HepG2 (cell line): ENCODE results near the gene HTR1D. TPM values are rescaled to one million over a fixed set of nuclear protein-coding genes. Genes with fewer than 3 reads are reported as not detected.

ENCODE experiments used
- ATAC-seq: fragments of 200-7000 bp; cut with Tn5 transposase; 3 replicates; pipeline ENCODE4 v1.9.1; 2020; ENCODE audit warnings: mild to moderate bottlenecking, moderate library complexity
- BruUV-seq: library from RNA; stranded (reverse); fragments of 400-500 nt; replicated peaks from 2 replicates; lab custom pipeline; 2021; lab: Mats Ljungman, UMichigan
- CTCF ChIA-PET: fragments of 300-600 bp; formaldehyde crosslinking; extraction: SDS; loops from one replicate; lab custom pipeline; 2021; ENCODE audit warnings: low total read pairs, inconsistent platforms, low intra/inter-chr PET ratio; lab: Yijun Ruan, JAX
- POLR2A ChIA-PET: fragments of 350-600 bp; sonication (Branson Sonifier 250); formaldehyde crosslinking; loops from one replicate; lab custom pipeline; 2020; ENCODE audit warnings: antibody characterized with exemption, inconsistent platforms; lab: Yijun Ruan, JAX
- DNase-seq: peaks from one replicate; pipeline ENCODE4 v3.0.0-alpha.2; 2015; ENCODE audit warnings: low spot score
- FAIRE-seq: peaks from 3 replicates; lab custom pipeline; 2011; peaks lifted over from hg19 to GRCh38; lab: Jason Lieb, UNC
- H2AFZ ChIP-seq: one replicate; pipeline ENCODE4 v1.6.1; 2011; ENCODE audit warnings: low read length, inconsistent platforms
- H3K27ac ChIP-seq: fragments of 300-600 bp; 3 replicates; pipeline ENCODE4 v1.8.0; 2011; ENCODE audit warnings: mixed run types, mild to moderate bottlenecking, mixed read lengths, low read length, inconsistent platforms; ENCODE audit not compliant: insufficient read depth; ENCODE audit errors: extremely low read length
- H3K27me3 ChIP-seq, 2 experiments: fragments of 200-600 bp in 1 of 2; 2 replicates in 1 of 2; 3 replicates in 1 of 2; pipeline versions ENCODE4 v1.6.0 to v1.8.0; 2011; ENCODE audit warnings: low read length in 2 of 2, mild to moderate bottlenecking in 2 of 2, moderate library complexity in 2 of 2, inconsistent platforms in 1 of 2; ENCODE audit not compliant: insufficient read depth in 2 of 2, control insufficient read depth in 1 of 2
- H3K36me3 ChIP-seq, 2 experiments: fragments of 200-600 bp in 1 of 2; replicated peaks in 1 of 2; 2 replicates in 1 of 2; 3 replicates in 1 of 2; pipeline versions ENCODE4 v1.5.1 to v1.8.0; 2011; ENCODE audit warnings: low read length in 2 of 2, inconsistent platforms in 1 of 2; ENCODE audit not compliant: insufficient read depth in 2 of 2, control insufficient read depth in 1 of 2
- H3K4me1 ChIP-seq: 2 replicates; pipeline ENCODE4 v1.5.1; 2012; ENCODE audit warnings: low read length, inconsistent platforms; ENCODE audit not compliant: insufficient read depth
- H3K4me2 ChIP-seq: 2 replicates; pipeline ENCODE4 v1.6.0; 2011; ENCODE audit warnings: low read depth, low read length, inconsistent platforms
- H3K4me3 ChIP-seq, 3 experiments: fragments of 200-600 bp in 1 of 3; sonication (generic), shearing (Covaris generic) in 1 of 3; replicated peaks in 1 of 3; 2 replicates each; pipeline ENCODE4 v1.5.1; 2011 to 2016; ENCODE audit warnings: low read length in 3 of 3, inconsistent platforms in 2 of 3, low read depth in 2 of 3, mild to moderate bottlenecking in 2 of 3, control low read depth in 1 of 3, mixed read lengths in 1 of 3; ENCODE audit not compliant: insufficient read depth in 1 of 3
- H3K79me2 ChIP-seq: one replicate; pipeline ENCODE4 v1.6.1; 2011; ENCODE audit warnings: low read length, inconsistent platforms; ENCODE audit not compliant: insufficient read depth
- H3K9ac ChIP-seq: 2 replicates; pipeline ENCODE4 v1.6.0; 2011; ENCODE audit warnings: mild to moderate bottlenecking, low read depth, low read length, inconsistent platforms; ENCODE audit not compliant: insufficient read depth
- H3K9me3 ChIP-seq: 2 replicates; pipeline ENCODE4 v1.5.1; 2012; ENCODE audit warnings: mild to moderate bottlenecking, low read length
- H4K20me1 ChIP-seq: 2 replicates; pipeline ENCODE4 v1.6.0; 2011; ENCODE audit warnings: inconsistent platforms, mild to moderate bottlenecking, low read length, moderate library complexity; ENCODE audit not compliant: insufficient read depth
- AHDC1 ChIP-seq: sonication (generic); formaldehyde crosslinking; IDR thresholded peaks from 2 replicates; pipeline ENCODE4 v1.5.1; 2020; ENCODE audit warnings: mild to moderate bottlenecking, missing genetic modification reagents, borderline replicate concordance
- CBX2 ChIP-seq, 2 experiments: fragments of 200-600 bp in 1 of 2; sonication (generic); formaldehyde crosslinking in 1 of 2; IDR thresholded peaks; 2 replicates each; pipeline versions ENCODE4 v1.7.0 to v1.8.1; 2018 to 2022; ENCODE audit warnings: low read depth in 2 of 2, low read length in 1 of 2, mild to moderate bottlenecking in 1 of 2, missing genetic modification reagents in 1 of 2
- EZH2 ChIP-seq: conservative IDR thresholded peaks from 2 replicates; pipeline ENCODE4 v1.6.1; 2012; ENCODE audit warnings: mild to moderate bottlenecking, low read depth, low read length, moderate library complexity
- MTF1 ChIP-seq: sonication (generic); formaldehyde crosslinking; IDR thresholded peaks from 2 replicates; pipeline ENCODE4 v1.5.0; 2020; ENCODE audit warnings: missing genetic modification reagents
- NR2F2 ChIP-seq: IDR thresholded peaks from 2 replicates; pipeline ENCODE4 v1.6.1; 2012; ENCODE audit warnings: low read depth, inconsistent platforms, borderline replicate concordance
- TMF1 ChIP-seq: sonication (generic); formaldehyde crosslinking; IDR thresholded peaks from 2 replicates; pipeline ENCODE4 v1.8.1; 2022; ENCODE audit warnings: low read depth, missing genetic modification reagents
- ZEB1 ChIP-seq: IDR thresholded peaks from 2 replicates; pipeline ENCODE4 v1.6.1; 2012; ENCODE audit warnings: mild to moderate bottlenecking, low read depth, inconsistent platforms; ENCODE audit not compliant: insufficient replicate concordance
- ZNF33B ChIP-seq: sonication (generic); formaldehyde crosslinking; IDR thresholded peaks from 2 replicates; pipeline ENCODE4 v1.5.1; 2020; ENCODE audit warnings: mild to moderate bottlenecking, missing genetic modification reagents
- ZNF446 ChIP-seq: sonication (generic); formaldehyde crosslinking; IDR thresholded peaks from 2 replicates; pipeline ENCODE4 v1.5.0; 2020; ENCODE audit warnings: mild to moderate bottlenecking, missing genetic modification reagents
- ZNF547 ChIP-seq: sonication (generic); formaldehyde crosslinking; IDR thresholded peaks from 2 replicates; pipeline ENCODE4 v1.5.1; 2020; ENCODE audit warnings: mild to moderate bottlenecking, missing genetic modification reagents
- ZNF709 ChIP-seq: sonication (generic); formaldehyde crosslinking; IDR thresholded peaks from 2 replicates; pipeline ENCODE4 v1.5.0; 2020; ENCODE audit warnings: mild to moderate bottlenecking, missing genetic modification reagents
- WGBS: methylation state at CpG from one replicate; pipeline ENCODE4 v1.1.6; 2017; ENCODE audit warnings: low lambda C conversion rate; 5-methylcytosine and 5-hydroxymethylcytosine counted together
- in situ Hi-C: cut with HindIII; loops from 2 replicates; pipeline ENCODE4 v1.10.0; 2017; ENCODE audit warnings: low pct_unique_long_range_greater_than_20kb; ENCODE audit not compliant: extremely low pct_ligation_motif_present
- intact Hi-C: fragments of 100-400 bp; cut with micrococcal nuclease; formaldehyde crosslinking; loops from one replicate; pipeline ENCODE4 v1.10.0; 2022; ENCODE audit not compliant: unreplicated experiment
- polyA plus RNA-seq, 8 experiments: library from polyadenylated mRNA; depleted of rRNA in 3 of 8; stranded (reverse) in 7 of 8; unstranded in 1 of 8; fragments of >200 nt; fragmentation: Illumina TruSeq in 4 of 8; extraction: Trizol in 4 of 8; gene quantifications; 2 replicates each; pipeline versions ENCODE4 v1.2.1 to v1.2.3, GENCODE V29; 2011 to 2016; ENCODE audit warnings: low read depth in 4 of 8, missing spikeins in 1 of 8, mixed read lengths in 1 of 8; ENCODE audit not compliant: insufficient read depth in 1 of 8
- total RNA-seq, 5 experiments: library from RNA; depleted of rRNA; stranded (reverse); fragments of >200 nt; fragmentation: Illumina TruSeq; extraction: Trizol; gene quantifications; 2 replicates each; pipeline ENCODE4 v1.2.3, GENCODE V29; 2016; ENCODE audit warnings: low read depth in 1 of 5
- TF ChIP-seq, protein P1 (sequence below): sonication (generic); formaldehyde crosslinking; IDR thresholded peaks from 2 replicates; pipeline ENCODE4 v1.5.0; 2020; ENCODE audit warnings: mild to moderate bottlenecking, missing genetic modification reagents, moderate library complexity
- TF ChIP-seq, protein P2 (sequence below): IDR thresholded peaks from 2 replicates; pipeline ENCODE4 v1.6.1; 2016; ENCODE audit warnings: low read depth, borderline replicate concordance
- TF ChIP-seq, protein P3 (sequence below): sonication (generic); formaldehyde crosslinking; IDR thresholded peaks from 2 replicates; pipeline ENCODE4 v1.8.0; 2022; ENCODE audit warnings: mild to moderate bottlenecking, missing genetic modification reagents, moderate library complexity
- TF ChIP-seq, protein P4 (sequence below): sonication (generic); formaldehyde crosslinking; IDR thresholded peaks from 2 replicates; pipeline ENCODE4 v1.4.0; 2020; ENCODE audit warnings: missing genetic modification reagents

Gene HTR1D
- total and polyA plus RNA-seq, 2 of the 13 experiments (the other 11 are each of a cell fraction or from before 2014, with no cell fraction given): 0.04 to 0.07 TPM

GRCh38 chr1:23237508-23237907 lies 20.2 kb upstream of the HTR1D start:
- Histone ChIP-seq H3K79me2 (no peaks in the 10 kb centered on the region), H3K4me2 (no peak overlapping the region), H3K27me3 (no peaks in the 10 kb centered on the region), H3K36me3 (no peaks in the 10 kb centered on the region), H3K9ac (no peak overlapping the region), H2AFZ (no peak overlapping the region), H3K4me3 (no peak overlapping the region), H3K4me1 (peaks cover 11% of the 10 kb centered on the region), H3K9me3 (no peaks in the 10 kb centered on the region), H3K27ac (no peak overlapping the region), H4K20me1 (no peaks in the 10 kb centered on the region)
- DNase-seq: no peak
- BruUV-seq: no TSS peak
- ChIA-PET CTCF (no interaction called here), POLR2A (no interaction called here)
- in situ Hi-C loops: no loop called here
- FAIRE-seq: no peak
- WGBS: 75% methylated on average over 2 of the region's 2 CpGs
- intact Hi-C loops: no loop called here
- no peak for ATAC-seq
- TF ChIP-seq, protein P1, sequence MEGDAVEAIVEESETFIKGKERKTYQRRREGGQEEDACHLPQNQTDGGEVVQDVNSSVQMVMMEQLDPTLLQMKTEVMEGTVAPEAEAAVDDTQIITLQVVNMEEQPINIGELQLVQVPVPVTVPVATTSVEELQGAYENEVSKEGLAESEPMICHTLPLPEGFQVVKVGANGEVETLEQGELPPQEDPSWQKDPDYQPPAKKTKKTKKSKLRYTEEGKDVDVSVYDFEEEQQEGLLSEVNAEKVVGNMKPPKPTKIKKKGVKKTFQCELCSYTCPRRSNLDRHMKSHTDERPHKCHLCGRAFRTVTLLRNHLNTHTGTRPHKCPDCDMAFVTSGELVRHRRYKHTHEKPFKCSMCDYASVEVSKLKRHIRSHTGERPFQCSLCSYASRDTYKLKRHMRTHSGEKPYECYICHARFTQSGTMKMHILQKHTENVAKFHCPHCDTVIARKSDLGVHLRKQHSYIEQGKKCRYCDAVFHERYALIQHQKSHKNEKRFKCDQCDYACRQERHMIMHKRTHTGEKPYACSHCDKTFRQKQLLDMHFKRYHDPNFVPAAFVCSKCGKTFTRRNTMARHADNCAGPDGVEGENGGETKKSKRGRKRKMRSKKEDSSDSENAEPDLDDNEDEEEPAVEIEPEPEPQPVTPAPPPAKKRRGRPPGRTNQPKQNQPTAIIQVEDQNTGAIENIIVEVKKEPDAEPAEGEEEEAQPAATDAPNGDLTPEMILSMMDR: no peak
- TF ChIP-seq ZNF709 (no peak), AHDC1 (no peak), EZH2 (no peak), ZEB1 (no peak), CBX2 (IDR thresholded peaks at IDR 0.05; ENCODE audit: low read depth, low read length) (no peak), CBX2 (CRISPR knock-in tag; IDR thresholded peaks at IDR 0.05; ENCODE audit: low read depth) (no peak), NR2F2 (no peak), ZNF446 (CRISPR knock-in tag) (no peak), ZNF547 (CRISPR knock-in tag) (no peak), MTF1 (no peak), ZNF33B (no peak), TMF1 (CRISPR knock-in tag) (no peak)
- TF ChIP-seq, protein P2, sequence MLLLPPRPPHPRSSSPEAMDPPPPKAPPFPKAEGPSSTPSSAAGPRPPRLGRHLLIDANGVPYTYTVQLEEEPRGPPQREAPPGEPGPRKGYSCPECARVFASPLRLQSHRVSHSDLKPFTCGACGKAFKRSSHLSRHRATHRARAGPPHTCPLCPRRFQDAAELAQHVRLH (CRISPR knock-in tag): no peak
- TF ChIP-seq, protein P3, sequence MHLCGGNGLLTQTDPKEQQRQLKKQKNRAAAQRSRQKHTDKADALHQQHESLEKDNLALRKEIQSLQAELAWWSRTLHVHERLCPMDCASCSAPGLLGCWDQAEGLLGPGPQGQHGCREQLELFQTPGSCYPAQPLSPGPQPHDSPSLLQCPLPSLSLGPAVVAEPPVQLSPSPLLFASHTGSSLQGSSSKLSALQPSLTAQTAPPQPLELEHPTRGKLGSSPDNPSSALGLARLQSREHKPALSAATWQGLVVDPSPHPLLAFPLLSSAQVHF (CRISPR knock-in tag): no peak
- TF ChIP-seq, protein P4, sequence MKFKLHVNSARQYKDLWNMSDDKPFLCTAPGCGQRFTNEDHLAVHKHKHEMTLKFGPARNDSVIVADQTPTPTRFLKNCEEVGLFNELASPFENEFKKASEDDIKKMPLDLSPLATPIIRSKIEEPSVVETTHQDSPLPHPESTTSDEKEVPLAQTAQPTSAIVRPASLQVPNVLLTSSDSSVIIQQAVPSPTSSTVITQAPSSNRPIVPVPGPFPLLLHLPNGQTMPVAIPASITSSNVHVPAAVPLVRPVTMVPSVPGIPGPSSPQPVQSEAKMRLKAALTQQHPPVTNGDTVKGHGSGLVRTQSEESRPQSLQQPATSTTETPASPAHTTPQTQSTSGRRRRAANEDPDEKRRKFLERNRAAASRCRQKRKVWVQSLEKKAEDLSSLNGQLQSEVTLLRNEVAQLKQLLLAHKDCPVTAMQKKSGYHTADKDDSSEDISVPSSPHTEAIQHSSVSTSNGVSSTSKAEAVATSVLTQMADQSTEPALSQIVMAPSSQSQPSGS (CRISPR knock-in tag): no peak
